ENCODE results near the gene AIG1.

Gene AIG1

DNA sequence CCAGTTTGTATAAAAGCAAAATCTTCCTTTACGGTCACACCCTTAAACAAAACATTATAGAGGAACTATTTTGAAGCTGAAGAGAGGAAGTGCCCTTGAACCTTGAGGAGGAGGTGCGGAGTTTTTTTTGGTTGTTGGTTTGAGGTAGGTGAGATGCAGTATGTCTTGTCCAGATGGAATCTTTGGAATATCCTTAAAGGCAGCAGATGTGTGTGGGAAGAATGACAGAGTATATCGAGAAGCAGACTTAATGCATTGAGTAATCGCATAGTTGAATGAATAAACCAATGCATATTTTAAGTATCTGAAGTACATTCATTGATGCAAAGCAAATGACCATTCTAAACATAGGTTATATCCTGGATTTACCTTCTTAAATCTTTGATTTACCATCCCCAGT lies 49.9 kb downstream of the AIG1 start:
- H3K4me3 ChIP-seq (ENCODE audit: control insufficient read depth, low read depth, low read length), result no peak overlapping the region
- TF ChIP-seq, protein P1, sequence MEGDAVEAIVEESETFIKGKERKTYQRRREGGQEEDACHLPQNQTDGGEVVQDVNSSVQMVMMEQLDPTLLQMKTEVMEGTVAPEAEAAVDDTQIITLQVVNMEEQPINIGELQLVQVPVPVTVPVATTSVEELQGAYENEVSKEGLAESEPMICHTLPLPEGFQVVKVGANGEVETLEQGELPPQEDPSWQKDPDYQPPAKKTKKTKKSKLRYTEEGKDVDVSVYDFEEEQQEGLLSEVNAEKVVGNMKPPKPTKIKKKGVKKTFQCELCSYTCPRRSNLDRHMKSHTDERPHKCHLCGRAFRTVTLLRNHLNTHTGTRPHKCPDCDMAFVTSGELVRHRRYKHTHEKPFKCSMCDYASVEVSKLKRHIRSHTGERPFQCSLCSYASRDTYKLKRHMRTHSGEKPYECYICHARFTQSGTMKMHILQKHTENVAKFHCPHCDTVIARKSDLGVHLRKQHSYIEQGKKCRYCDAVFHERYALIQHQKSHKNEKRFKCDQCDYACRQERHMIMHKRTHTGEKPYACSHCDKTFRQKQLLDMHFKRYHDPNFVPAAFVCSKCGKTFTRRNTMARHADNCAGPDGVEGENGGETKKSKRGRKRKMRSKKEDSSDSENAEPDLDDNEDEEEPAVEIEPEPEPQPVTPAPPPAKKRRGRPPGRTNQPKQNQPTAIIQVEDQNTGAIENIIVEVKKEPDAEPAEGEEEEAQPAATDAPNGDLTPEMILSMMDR (IDR thresholded peaks at IDR 0.05; ENCODE audit: control insufficient read depth, insufficient read depth, low read depth, low read length, missing control alignments), result no peak
- no peak for DNase-seq (ENCODE audit: low read depth)

DNA sequence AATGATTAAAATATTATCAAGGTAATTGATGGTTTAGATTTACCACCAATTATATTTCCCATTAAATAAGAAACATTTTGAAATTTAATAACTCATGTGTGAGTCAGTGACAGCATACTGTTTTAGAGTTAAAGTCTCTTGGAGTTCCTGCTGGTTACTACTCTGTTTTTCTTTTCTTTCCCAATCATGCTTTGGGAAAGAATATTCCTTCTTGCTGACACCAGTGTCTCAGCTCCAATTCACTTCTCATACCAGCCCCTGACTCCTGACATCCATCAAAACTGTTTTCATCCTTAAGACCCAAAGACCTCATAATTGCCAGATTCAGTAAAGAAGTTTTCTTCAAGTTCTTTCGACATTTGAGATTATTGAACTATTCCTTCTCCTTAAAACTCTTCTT lies 50.3 kb downstream of the AIG1 start:
- TF ChIP-seq, protein P1 (IDR thresholded peaks at IDR 0.05; ENCODE audit: control insufficient read depth, insufficient read depth, low read depth, low read length, missing control alignments), result no peak
- no peak for DNase-seq (ENCODE audit: low read depth)

GRCh38 chr6:143111443-143111842 lies 50.8 kb downstream of the AIG1 start:
- no peak for DNase-seq (ENCODE audit: low read depth)
- TF ChIP-seq, protein P1 (IDR thresholded peaks at IDR 0.05; ENCODE audit: control insufficient read depth, insufficient read depth, low read depth, low read length, missing control alignments), result no peak

More for the DNA sequence above, 50.3 kb downstream of the AIG1 start:
- H3K4me3 ChIP-seq (ENCODE audit: control insufficient read depth, low read depth, low read length), result no peak overlapping the region

GRCh38 chr6:143112084-143112768 lies 51.5 kb downstream of the AIG1 start:
- DNase-seq (ENCODE audit: low read depth), result no peak
- TF ChIP-seq, protein P1 (IDR thresholded peaks at IDR 0.05; ENCODE audit: control insufficient read depth, insufficient read depth, low read depth, low read length, missing control alignments), result no peak

More at GRCh38 chr6:143111443-143111842, 50.8 kb downstream of the AIG1 start:
- H3K4me3 ChIP-seq (ENCODE audit: control insufficient read depth, low read depth, low read length), result no peak overlapping the region

DNA sequence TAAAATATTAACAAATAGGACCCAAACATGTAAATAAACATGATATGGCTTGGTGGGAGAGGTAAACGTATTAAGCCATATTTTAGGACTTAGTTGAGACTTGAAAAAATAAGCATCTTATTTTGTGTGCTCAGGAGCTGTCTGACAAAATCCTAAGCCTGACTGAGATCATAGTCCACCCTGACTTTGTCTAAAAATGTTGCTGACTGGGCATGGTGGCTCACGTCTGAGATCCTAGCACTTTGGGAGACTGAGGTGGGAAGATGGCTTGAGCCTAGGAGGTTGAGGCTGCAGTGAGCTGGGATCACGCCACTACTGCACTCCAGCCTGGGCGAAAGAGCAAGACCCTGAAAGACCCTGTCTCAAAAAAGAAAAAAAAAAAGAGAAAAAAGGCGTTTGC lies 52.1 kb downstream of the AIG1 start:
- TF ChIP-seq, protein P1 (IDR thresholded peaks at IDR 0.05; ENCODE audit: control insufficient read depth, insufficient read depth, low read depth, low read length, missing control alignments), result no peak
- H3K4me3 ChIP-seq (ENCODE audit: control insufficient read depth, low read depth, low read length), result no peak overlapping the region
- no peak for DNase-seq (ENCODE audit: low read depth)

More at GRCh38 chr6:143112084-143112768, 51.5 kb downstream of the AIG1 start:
- no peak overlapping the region for H3K4me3 ChIP-seq (ENCODE audit: control insufficient read depth, low read depth, low read length)

DNA sequence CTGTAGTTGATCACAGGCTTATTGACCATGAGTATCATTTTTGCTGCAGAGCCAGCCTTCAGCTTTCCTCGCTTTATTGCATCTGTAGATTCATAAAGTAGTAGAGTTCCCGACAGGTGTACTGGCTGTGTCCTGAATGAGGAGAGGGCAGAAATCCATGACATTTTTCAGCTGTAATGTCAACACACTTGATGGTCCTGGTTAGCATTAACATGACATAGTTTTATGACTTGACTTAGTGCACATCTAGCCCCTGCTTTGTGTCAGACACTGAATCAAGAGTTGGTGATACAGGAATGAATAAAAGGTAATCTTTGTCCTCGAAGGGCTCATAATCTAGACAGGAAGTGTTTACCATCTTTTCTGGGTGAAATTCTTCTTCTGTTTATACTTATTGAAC lies 55.0 kb downstream of the AIG1 start:
- TF ChIP-seq, protein P1 (IDR thresholded peaks at IDR 0.05; ENCODE audit: control insufficient read depth, insufficient read depth, low read depth, low read length, missing control alignments), result no peak
- no peak for DNase-seq (ENCODE audit: low read depth)
- no peak overlapping the region for H3K4me3 ChIP-seq (ENCODE audit: control insufficient read depth, low read depth, low read length)
